ENCODE measurements around the gene ZNF398.

DNA sequence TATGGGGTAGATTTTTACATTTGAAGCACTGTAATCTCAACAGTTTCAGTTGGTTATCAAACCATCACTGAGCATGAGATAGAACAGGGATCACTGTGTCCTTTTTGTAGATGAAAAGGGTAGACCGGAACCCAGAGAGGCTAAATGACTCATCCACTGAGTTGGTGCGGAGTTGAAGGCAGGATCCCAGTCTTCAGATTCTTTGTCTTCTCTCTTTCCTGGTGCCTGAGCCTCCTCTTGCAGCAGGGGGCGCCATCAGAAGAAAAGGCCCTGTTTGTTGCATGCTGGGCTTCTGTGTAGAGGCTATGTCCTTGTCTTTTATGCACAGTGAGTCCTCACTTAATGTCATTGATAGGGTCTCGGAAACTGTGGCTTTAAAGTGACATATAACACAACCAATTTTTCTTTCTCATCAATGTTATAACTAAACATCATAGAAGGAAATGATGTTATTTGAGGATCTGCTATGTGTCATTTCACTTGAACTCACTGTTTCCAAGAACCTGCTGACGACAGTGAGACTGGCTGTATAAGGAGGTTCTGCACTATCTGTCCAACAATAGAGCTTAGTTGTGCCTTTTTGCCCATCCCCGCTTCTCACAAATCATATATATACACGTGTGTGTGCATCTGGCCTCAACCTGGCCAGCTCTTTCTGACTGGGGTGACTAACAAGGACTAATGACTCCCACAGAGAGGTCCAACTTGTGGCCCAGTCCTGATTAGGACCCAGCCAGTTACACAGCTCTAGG is 62.4 kb downstream of the ZNF398 start:
- TF ChIP-seq, protein P1, sequence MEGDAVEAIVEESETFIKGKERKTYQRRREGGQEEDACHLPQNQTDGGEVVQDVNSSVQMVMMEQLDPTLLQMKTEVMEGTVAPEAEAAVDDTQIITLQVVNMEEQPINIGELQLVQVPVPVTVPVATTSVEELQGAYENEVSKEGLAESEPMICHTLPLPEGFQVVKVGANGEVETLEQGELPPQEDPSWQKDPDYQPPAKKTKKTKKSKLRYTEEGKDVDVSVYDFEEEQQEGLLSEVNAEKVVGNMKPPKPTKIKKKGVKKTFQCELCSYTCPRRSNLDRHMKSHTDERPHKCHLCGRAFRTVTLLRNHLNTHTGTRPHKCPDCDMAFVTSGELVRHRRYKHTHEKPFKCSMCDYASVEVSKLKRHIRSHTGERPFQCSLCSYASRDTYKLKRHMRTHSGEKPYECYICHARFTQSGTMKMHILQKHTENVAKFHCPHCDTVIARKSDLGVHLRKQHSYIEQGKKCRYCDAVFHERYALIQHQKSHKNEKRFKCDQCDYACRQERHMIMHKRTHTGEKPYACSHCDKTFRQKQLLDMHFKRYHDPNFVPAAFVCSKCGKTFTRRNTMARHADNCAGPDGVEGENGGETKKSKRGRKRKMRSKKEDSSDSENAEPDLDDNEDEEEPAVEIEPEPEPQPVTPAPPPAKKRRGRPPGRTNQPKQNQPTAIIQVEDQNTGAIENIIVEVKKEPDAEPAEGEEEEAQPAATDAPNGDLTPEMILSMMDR (IDR thresholded peaks at IDR 0.05; ENCODE audit: low read length): peak; percentile 96
- TF ChIP-seq EZH2 (IDR thresholded peaks at IDR 0.05; ENCODE audit: borderline replicate concordance, low read length): no peak
